Astrocyte (in vitro differentiated cells and primary cell): ENCODE results near the gene UST. TPM values are rescaled to one million over a fixed set of nuclear protein-coding genes. Genes with fewer than 3 reads are reported as not detected.
A peak's percentile ranks its signal among the peaks of the same experiment; 100 is the strongest.
"Not testable (repeated sequence)": the region's sequence is repeated elsewhere in the genome, so short reads cannot be mapped to it uniquely, and the experiment has no call there.

ENCODE experiments used
- DNase-seq: peaks from one replicate; pipeline ENCODE4 v3.0.0-alpha.2; 2010; ENCODE audit warnings: low read depth
- FAIRE-seq: peaks from 2 replicates; lab custom pipeline; 2011; peaks lifted over from hg19 to GRCh38; lab: Jason Lieb, UNC
- H2AFZ ChIP-seq: 2 replicates; pipeline ENCODE4 v1.6.0; 2012; ENCODE audit warnings: low read depth, low read length, inconsistent platforms
- H3K27ac ChIP-seq: 2 replicates; pipeline ENCODE4 v1.5.1; 2011; ENCODE audit warnings: low read depth, low read length, inconsistent platforms
- H3K27me3 ChIP-seq: 2 replicates; pipeline ENCODE4 v1.6.0; 2011; ENCODE audit warnings: low read length, inconsistent platforms; ENCODE audit not compliant: insufficient read depth
- H3K36me3 ChIP-seq: 2 replicates; pipeline ENCODE4 v1.5.1; 2011; ENCODE audit warnings: low read length, inconsistent platforms; ENCODE audit not compliant: insufficient read depth
- H3K4me1 ChIP-seq: 2 replicates; pipeline ENCODE4 v1.5.1; 2011; ENCODE audit warnings: low read length, inconsistent platforms; ENCODE audit not compliant: insufficient read depth
- H3K4me2 ChIP-seq: 2 replicates; pipeline ENCODE4 v1.6.0; 2012; ENCODE audit warnings: low read length, inconsistent platforms
- H3K4me3 ChIP-seq: 2 replicates; pipeline ENCODE4 v1.5.1; 2011; ENCODE audit warnings: low read depth, mild to moderate bottlenecking, low read length, inconsistent platforms; ENCODE audit not compliant: insufficient read depth
- H3K79me2 ChIP-seq: 2 replicates; pipeline ENCODE4 v1.6.0; 2012; ENCODE audit warnings: mild to moderate bottlenecking, low read length, inconsistent platforms; ENCODE audit not compliant: insufficient read depth
- H3K9ac ChIP-seq: 2 replicates; pipeline ENCODE4 v1.6.0; 2012; ENCODE audit warnings: mild to moderate bottlenecking, low read length, inconsistent platforms
- H3K9me3 ChIP-seq: 2 replicates; pipeline ENCODE4 v1.5.1; 2012; ENCODE audit warnings: low read depth, mild to moderate bottlenecking, low read length, inconsistent platforms; ENCODE audit not compliant: insufficient read depth
- H4K20me1 ChIP-seq: 2 replicates; pipeline ENCODE4 v1.6.0; 2012; ENCODE audit warnings: low read length, inconsistent platforms; ENCODE audit not compliant: insufficient read depth
- H3K27ac Mint-ChIP-seq: one replicate; pipeline ENCODE4 v1.8.0; 2021; ENCODE audit warnings: mild to moderate bottlenecking, mixed read lengths; ENCODE audit not compliant: unreplicated experiment
- H3K27me3 Mint-ChIP-seq: one replicate; pipeline ENCODE4 v1.8.0; 2021; ENCODE audit warnings: low read depth, mixed read lengths; ENCODE audit not compliant: unreplicated experiment
- H3K36me3 Mint-ChIP-seq: one replicate; pipeline ENCODE4 v1.8.0; 2021; ENCODE audit warnings: low read depth, mixed read lengths; ENCODE audit not compliant: unreplicated experiment
- H3K4me1 Mint-ChIP-seq: one replicate; pipeline ENCODE4 v1.8.0; 2021; ENCODE audit warnings: low read depth, mixed read lengths; ENCODE audit not compliant: unreplicated experiment
- H3K4me3 Mint-ChIP-seq: one replicate; pipeline ENCODE4 v1.8.0; 2021; ENCODE audit warnings: mild to moderate bottlenecking, moderate library complexity, mixed read lengths; ENCODE audit not compliant: unreplicated experiment
- H3K9me3 Mint-ChIP-seq: one replicate; pipeline ENCODE4 v1.8.0; 2021; ENCODE audit warnings: mild to moderate bottlenecking, mixed read lengths; ENCODE audit not compliant: unreplicated experiment
- CTCF ChIP-seq: IDR thresholded peaks from 2 replicates; pipeline ENCODE4 v1.5.1; 2011; ENCODE audit warnings: low read depth, mild to moderate bottlenecking, inconsistent platforms, low read length, moderate library complexity; ENCODE audit not compliant: insufficient read depth
- EZH2 ChIP-seq: IDR thresholded peaks from 2 replicates; pipeline ENCODE4 v1.6.1; 2012; ENCODE audit warnings: mild to moderate bottlenecking, low read length, inconsistent platforms; ENCODE audit not compliant: insufficient read depth
- total RNA-seq: library from RNA; stranded (reverse); gene quantifications from 2 replicates; pipeline ENCODE4 v1.2.1, GENCODE V29; 2021

The UST gene
- total RNA-seq, 1 donor from 2014 or later = 15.3 TPM

DNA sequence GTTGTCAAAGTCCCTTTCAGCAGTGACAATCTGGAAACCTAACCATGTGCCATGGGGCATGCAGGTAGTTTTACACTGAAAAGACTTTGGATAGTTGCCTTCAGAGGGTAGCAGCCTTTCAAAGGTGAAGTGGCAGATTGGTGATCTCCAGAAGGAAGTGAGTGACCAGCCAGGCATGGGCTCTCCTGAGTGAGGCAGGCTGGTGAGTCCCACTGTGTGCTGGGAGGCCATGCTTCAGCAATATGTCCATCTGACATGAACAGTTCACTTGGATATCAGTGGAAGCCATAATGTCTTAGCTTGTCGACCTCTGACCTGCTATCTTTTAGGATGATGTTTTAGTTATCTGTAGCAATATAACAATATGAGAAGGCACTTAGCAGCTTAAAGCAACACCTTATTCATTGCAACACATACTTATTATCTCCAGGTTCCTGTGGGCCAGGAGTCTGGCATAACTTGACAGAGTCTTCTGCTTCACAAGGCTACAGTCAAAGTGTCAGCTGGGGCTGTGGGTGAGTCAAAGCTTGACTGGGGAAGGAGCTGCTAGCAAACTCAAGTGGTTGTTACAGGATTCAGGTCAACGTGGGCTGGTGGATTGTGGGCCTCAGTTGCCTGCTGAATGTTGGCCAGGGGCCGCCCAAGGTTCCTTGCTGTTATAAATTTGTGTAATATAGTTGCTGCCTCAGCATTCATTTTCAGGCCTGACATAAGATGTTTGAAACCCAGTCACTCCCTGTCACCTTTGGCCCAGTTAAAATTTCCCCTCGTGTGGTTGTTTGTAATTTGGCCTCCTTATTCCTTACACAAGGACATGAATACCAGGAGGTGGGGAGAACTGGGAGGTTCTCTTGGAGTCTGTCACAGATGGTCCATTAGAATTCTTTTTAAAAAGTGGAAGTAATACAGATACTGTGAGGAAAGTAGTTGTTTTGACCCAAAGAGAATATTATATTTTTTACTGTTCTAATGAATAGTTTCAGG, 100.2 kb downstream of the UST start:
- no peak overlapping the region for H3K4me3 ChIP-seq
- peak overlapping the region; percentile 47 for H3K27ac Mint-ChIP-seq
- H2AFZ ChIP-seq = no peak overlapping the region
- no peak overlapping the region for H3K9ac ChIP-seq
- H3K4me3 Mint-ChIP-seq = no peak overlapping the region
- H3K27me3 Mint-ChIP-seq = no peaks in the 10 kb centered on the region
- no peak for DNase-seq
- H3K4me2 ChIP-seq = no peak overlapping the region
- H4K20me1 ChIP-seq = peaks cover 20% of the 10 kb centered on the region
- no peaks in the 10 kb centered on the region for H3K36me3 ChIP-seq
- no peaks in the 10 kb centered on the region for H3K27me3 ChIP-seq
- peaks cover 2% of the 10 kb centered on the region for H3K36me3 Mint-ChIP-seq
- H3K9me3 Mint-ChIP-seq = no peaks in the 10 kb centered on the region
- no peak for FAIRE-seq
- no peaks in the 10 kb centered on the region for H3K4me1 ChIP-seq
- H3K27ac ChIP-seq = no peak overlapping the region
- peaks cover 2% of the 10 kb centered on the region for H3K9me3 ChIP-seq
- peaks cover 14% of the 10 kb centered on the region for H3K4me1 Mint-ChIP-seq
- TF ChIP-seq CTCF = no peak
- TF ChIP-seq EZH2 = no peak
- peaks cover 7% of the 10 kb centered on the region for H3K79me2 ChIP-seq

GRCh38 chr6:148848915-148849314, 102.1 kb downstream of the UST start:
- H3K4me3 Mint-ChIP-seq = no peak overlapping the region
- DNase-seq (no peak), FAIRE-seq (no peak)
- no peak overlapping the region for H3K27ac Mint-ChIP-seq
- Histone ChIP-seq H3K4me1 (no peaks in the 10 kb centered on the region), H3K9me3 (peaks cover 2% of the 10 kb centered on the region), H3K4me3 (no peak overlapping the region), H4K20me1 (peaks cover 28% of the 10 kb centered on the region), H3K27me3 (no peaks in the 10 kb centered on the region), H2AFZ (no peak overlapping the region), H3K9ac (no peak overlapping the region), H3K79me2 (peaks cover 7% of the 10 kb centered on the region), H3K27ac (no peak overlapping the region), H3K4me2 (no peak overlapping the region), H3K36me3 (no peaks in the 10 kb centered on the region)
- H3K4me1 Mint-ChIP-seq = peaks cover 14% of the 10 kb centered on the region
- no peaks in the 10 kb centered on the region for H3K9me3 Mint-ChIP-seq
- no peaks in the 10 kb centered on the region for H3K27me3 Mint-ChIP-seq
- H3K36me3 Mint-ChIP-seq = peaks cover 2% of the 10 kb centered on the region
- TF ChIP-seq CTCF (no peak), EZH2 (no peak)

DNA sequence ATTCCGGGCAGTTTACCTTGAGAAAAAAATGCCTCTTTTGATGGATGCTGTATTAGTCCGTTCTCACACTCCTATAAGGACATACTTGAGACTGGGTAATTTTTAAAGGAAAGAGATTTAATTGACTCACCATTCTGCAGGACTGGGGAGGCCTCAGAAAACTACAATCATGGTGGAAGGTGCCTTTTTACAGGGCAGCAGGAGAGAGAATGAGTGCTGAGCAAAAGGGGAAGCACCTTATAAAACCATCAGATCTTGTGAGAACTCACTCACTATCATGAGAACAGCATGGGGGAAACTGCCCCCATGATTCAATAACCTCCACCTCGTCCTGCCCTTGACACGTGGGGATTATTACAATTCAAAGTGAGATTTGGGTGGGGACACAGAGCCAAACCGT, 102.6 kb downstream of the UST start:
- H3K27ac ChIP-seq, DNase-seq, H3K27ac Mint-ChIP-seq, H3K4me3 Mint-ChIP-seq, H3K27me3 Mint-ChIP-seq, H3K36me3 Mint-ChIP-seq, H3K4me3 ChIP-seq, H3K9me3 Mint-ChIP-seq, H3K36me3 ChIP-seq, H3K79me2 ChIP-seq, H2AFZ ChIP-seq, H3K4me1 ChIP-seq, H3K4me2 ChIP-seq, FAIRE-seq, H3K27me3 ChIP-seq, H3K9me3 ChIP-seq, H3K9ac ChIP-seq: not testable (repeated sequence)
- peaks cover 18% of the 10 kb centered on the region for H3K4me1 Mint-ChIP-seq
- H4K20me1 ChIP-seq = peaks cover 28% of the 10 kb centered on the region
